ENCODE measurements around the gene TNFAIP6. TPM values are rescaled to one million over a fixed set of nuclear protein-coding genes. Genes with fewer than 3 reads are reported as not detected.

Gene TNFAIP6
- total and polyA plus RNA-seq, 7 donors = 0.26 to 1.7 (median 1.1) TPM

- no peak overlapping the region for H3K4me3 ChIP-seq
- intact Hi-C loops (cut with DNase I) = no loop called here
- no peaks in the 10 kb centered on the region for H3K9me3 ChIP-seq
- 84 to 94% (median 87%) methylated on average over 1 of the region's 1 CpG for WGBS, 3 donors
- TF ChIP-seq CTCF (IDR thresholded peaks at IDR 0.05) = no peak
- no peaks in the 10 kb centered on the region for H3K4me1 ChIP-seq
- DNase-seq = no peak
- H3K36me3 ChIP-seq (ENCODE audit: insufficient read depth in 1 of 2, low read depth in 1 of 2) = no peaks in the 10 kb centered on the region
- H3K27me3 ChIP-seq (ENCODE audit: insufficient read depth in 3 of 3, low read length in 2 of 3) = no peaks in the 10 kb centered on the region
- ATAC-seq = no peak
- no peak overlapping the region for H3K27ac ChIP-seq
These were observed 30.8 kb upstream of the TNFAIP6 start for GRCh38 chr2:151326554-151326953.

GRCh38 chr2:151329998-151330397, 27.4 kb upstream of the TNFAIP6 start:
- H3K27me3 ChIP-seq (ENCODE audit: insufficient read depth in 3 of 3, low read length in 2 of 3) = no peaks in the 10 kb centered on the region
- no peak for TF ChIP-seq CTCF (IDR thresholded peaks at IDR 0.05)
- DNase-seq (no peak), ATAC-seq (no peak)
- H3K4me3 ChIP-seq = no peak overlapping the region
- H3K27ac ChIP-seq = no peak overlapping the region
- no peaks in the 10 kb centered on the region for H3K36me3 ChIP-seq (ENCODE audit: insufficient read depth in 1 of 2, low read depth in 1 of 2)
- no peaks in the 10 kb centered on the region for H3K9me3 ChIP-seq
- intact Hi-C loops (cut with DNase I) = no loop called here
- 78 to 92% (median 86%) methylated on average over 1 of the region's 1 CpG for WGBS, 3 donors
- H3K4me1 ChIP-seq = no peaks in the 10 kb centered on the region

GRCh38 chr2:151333083-151333482, 24.3 kb upstream of the TNFAIP6 start:
- no peak for DNase-seq
- Histone ChIP-seq H3K9me3 (no peaks in the 10 kb centered on the region), H3K27ac (no peak overlapping the region), H3K27me3 (ENCODE audit: insufficient read depth in 3 of 3, low read length in 2 of 3) (peaks cover 0 to 4% (median 0%) of the 10 kb centered on the region in 3 donors), H3K4me1 (no peaks in the 10 kb centered on the region), H3K36me3 (ENCODE audit: insufficient read depth in 1 of 2, low read depth in 1 of 2) (no peaks in the 10 kb centered on the region), H3K4me3 (no peak overlapping the region)
- WGBS, 3 donors = 73 to 75% (median 74%) methylated on average over 3 of the region's 3 CpGs
- TF ChIP-seq CTCF (IDR thresholded peaks at IDR 0.05) = no peak
- ATAC-seq = no peak
- intact Hi-C loops (cut with DNase I) = no loop called here

- intact Hi-C loops (cut with DNase I) = no loop called here
- Histone ChIP-seq H3K9me3 (no peaks in the 10 kb centered on the region), H3K27me3 (ENCODE audit: insufficient read depth in 3 of 3, low read length in 2 of 3) (peaks cover 0 to 4% (median 0%) of the 10 kb centered on the region in 3 donors), H3K4me3 (no peak overlapping the region), H3K36me3 (ENCODE audit: insufficient read depth in 1 of 2, low read depth in 1 of 2) (no peaks in the 10 kb centered on the region), H3K4me1 (no peaks in the 10 kb centered on the region), H3K27ac (no peak overlapping the region)
- 62 to 69% (median 64%) methylated on average over 3 of the region's 3 CpGs for WGBS, 3 donors
- no peak for DNase-seq
- no peak for TF ChIP-seq CTCF (IDR thresholded peaks at IDR 0.05)
- peak in 1 of 4 donors; percentile 43 for ATAC-seq
These were observed 23.1 kb upstream of the TNFAIP6 start for GRCh38 chr2:151334082-151334815.

Data from psoas muscle (tissue), 8 donors.